IMR-90 (cell line): ENCODE results near the gene BASP1. TPM values are rescaled to one million over a fixed set of nuclear protein-coding genes. Genes with fewer than 3 reads are reported as not detected.

ENCODE experiments used
- ATAC-seq: fragments of 200-7000 bp; cut with Tn5 transposase; 2 replicates; pipeline ENCODE4 v1.9.1; 2020; ENCODE audit warnings: low read depth, mild to moderate bottlenecking, moderate library complexity
- BruUV-seq: library from RNA; stranded (reverse); fragments of 400-500 nt; replicated peaks from 2 replicates; lab custom pipeline; 2021; lab: Mats Ljungman, UMichigan
- CTCF ChIA-PET: fragments of 300-600 bp; formaldehyde crosslinking; extraction: SDS; loops from one replicate; lab custom pipeline; 2021; ENCODE audit warnings: antibody characterized with exemption; lab: Yijun Ruan, JAX
- POLR2A ChIA-PET: fragments of 300-600 bp; sonication (Branson Sonifier 250); formaldehyde crosslinking; loops from one replicate; lab custom pipeline; 2022; ENCODE audit warnings: antibody characterized with exemption; ENCODE audit not compliant: unreplicated experiment; lab: Charles Lee
- DNase-seq: peaks from one replicate; pipeline ENCODE4 v3.0.0; 2013
- H2AFZ ChIP-seq: replicated peaks from 2 replicates; pipeline ENCODE3; 2013; ENCODE audit warnings: low read length, mild to moderate bottlenecking; ENCODE audit not compliant: poor library complexity
- H2AK5ac ChIP-seq: 2 replicates; pipeline ENCODE4 v1.6.1; 2013; ENCODE audit warnings: low read depth, low read length, inconsistent platforms
- H2AK9ac ChIP-seq: replicated peaks from 2 replicates; pipeline ENCODE3; 2013; ENCODE audit warnings: mild to moderate bottlenecking, low read depth, low read length, moderate library complexity; ENCODE audit not compliant: poor library complexity
- H2BK120ac ChIP-seq: 2 replicates; pipeline ENCODE4 v1.6.1; 2013; ENCODE audit warnings: low read depth, low read length, inconsistent platforms
- H2BK15ac ChIP-seq: 3 replicates; pipeline ENCODE4 v1.6.1; 2013; ENCODE audit warnings: low read depth, low read length, inconsistent platforms
- H2BK20ac ChIP-seq: 2 replicates; pipeline ENCODE4 v1.6.1; 2013; ENCODE audit warnings: low read depth, mild to moderate bottlenecking, inconsistent platforms, low read length, moderate library complexity
- H2BK5ac ChIP-seq: 2 replicates; pipeline ENCODE4 v1.6.1; 2013; ENCODE audit warnings: mild to moderate bottlenecking, low read depth, low read length, inconsistent platforms; ENCODE audit not compliant: poor library complexity, severe bottlenecking
- H3K14ac ChIP-seq: replicated peaks from 2 replicates; pipeline ENCODE4 v1.6.1; 2013; ENCODE audit warnings: low read depth, low read length, inconsistent platforms
- H3K18ac ChIP-seq: 2 replicates; pipeline ENCODE4 v1.6.1; 2013; ENCODE audit warnings: low read depth, low read length, control low read depth
- H3K23ac ChIP-seq: 2 replicates; pipeline ENCODE4 v1.6.1; 2013; ENCODE audit warnings: low read depth, low read length, inconsistent platforms
- H3K27ac ChIP-seq: 2 replicates; pipeline ENCODE4 v1.5.1; 2013; ENCODE audit warnings: mild to moderate bottlenecking, control low read depth, low read length; ENCODE audit not compliant: insufficient read depth
- H3K27me3 ChIP-seq: 2 replicates; pipeline ENCODE4 v1.6.1; 2013; ENCODE audit warnings: low read length; ENCODE audit not compliant: control insufficient read depth, insufficient read depth
- H3K36me3 ChIP-seq: 2 replicates; pipeline ENCODE4 v1.6.1; 2013; ENCODE audit warnings: low read length, mixed read lengths; ENCODE audit not compliant: control insufficient read depth, insufficient read depth
- H3K4ac ChIP-seq: 2 replicates; pipeline ENCODE4 v1.6.1; 2013; ENCODE audit warnings: low read depth, low read length, inconsistent platforms
- H3K4me1 ChIP-seq: 2 replicates; pipeline ENCODE4 v1.6.1; 2013; ENCODE audit warnings: low read length, mixed read lengths; ENCODE audit not compliant: control insufficient read depth, insufficient read depth
- H3K4me2 ChIP-seq: 2 replicates; pipeline ENCODE4 v1.6.1; 2013; ENCODE audit warnings: low read depth, mild to moderate bottlenecking, control low read depth, low read length, moderate library complexity
- H3K4me3 ChIP-seq: 2 replicates; pipeline ENCODE4 v1.5.1; 2013; ENCODE audit warnings: low read depth, mild to moderate bottlenecking, control low read depth, low read length, moderate library complexity; ENCODE audit not compliant: insufficient read depth
- H3K56ac ChIP-seq: 2 replicates; pipeline ENCODE4 v1.6.1; 2013; ENCODE audit warnings: low read length, inconsistent platforms; ENCODE audit not compliant: insufficient read depth; ENCODE audit errors: extremely low read depth
- H3K79me1 ChIP-seq, 2 experiments: 2 replicates each; pipeline ENCODE4 v1.6.1; 2013; ENCODE audit warnings: low read length in 2 of 2, inconsistent platforms in 1 of 2, low read depth in 1 of 2
- H3K9ac ChIP-seq: 2 replicates; pipeline ENCODE4 v1.6.1; 2013; ENCODE audit warnings: low read depth, low read length, control low read depth
- H3K9me1 ChIP-seq: 2 replicates; pipeline ENCODE4 v1.6.1; 2013; ENCODE audit warnings: low read length, inconsistent platforms; ENCODE audit not compliant: insufficient read depth
- H3K9me3 ChIP-seq: 2 replicates; pipeline ENCODE4 v1.6.1; 2013; ENCODE audit warnings: low read length; ENCODE audit not compliant: control insufficient read depth, insufficient read depth
- H4K20me1 ChIP-seq: 2 replicates; pipeline ENCODE4 v1.6.1; 2013; ENCODE audit warnings: low read length, inconsistent platforms; ENCODE audit not compliant: insufficient read depth
- H4K5ac ChIP-seq: 2 replicates; pipeline ENCODE4 v1.6.1; 2013; ENCODE audit warnings: mild to moderate bottlenecking, low read depth, low read length, control low read depth
- H4K8ac ChIP-seq, 2 experiments: 2 replicates each; pipeline ENCODE4 v1.6.1; 2013; ENCODE audit warnings: low read depth in 2 of 2, low read length in 2 of 2, control low read depth in 1 of 2, inconsistent platforms in 1 of 2
- H4K91ac ChIP-seq: 2 replicates; pipeline ENCODE4 v1.6.1; 2013; ENCODE audit warnings: low read depth, low read length, inconsistent platforms; ENCODE audit not compliant: insufficient read depth
- BHLHE40 ChIP-seq: fragments of 150-350 bp; IDR thresholded peaks from 2 replicates; pipeline ENCODE4 v1.6.1; 2016; ENCODE audit warnings: mild to moderate bottlenecking, low read depth, low read length
- CEBPB ChIP-seq: IDR thresholded peaks from 2 replicates; pipeline ENCODE4 v1.6.1; 2012; ENCODE audit warnings: low read depth, low read length, improper control_type of control experiment
- CHD1 ChIP-seq: IDR thresholded peaks from 2 replicates; pipeline ENCODE4 v1.6.1; 2012; ENCODE audit warnings: low read depth, low read length, improper control_type of control experiment
- FOS ChIP-seq: fragments of 150-350 bp; IDR thresholded peaks from 2 replicates; pipeline ENCODE4 v1.6.1; 2016; ENCODE audit warnings: low read depth, low read length
- MAFK ChIP-seq: IDR thresholded peaks from 2 replicates; pipeline ENCODE4 v1.6.1; 2012; ENCODE audit warnings: low read depth, low read length, improper control_type of control experiment
- MAZ ChIP-seq: IDR thresholded peaks from 2 replicates; pipeline ENCODE4 v1.6.1; 2012; ENCODE audit warnings: low read depth, mild to moderate bottlenecking, low read length, improper control_type of control experiment, moderate library complexity, borderline replicate concordance
- MXI1 ChIP-seq: IDR thresholded peaks from 2 replicates; pipeline ENCODE4 v1.6.1; 2012; ENCODE audit warnings: low read depth, mild to moderate bottlenecking, low read length, moderate library complexity, borderline replicate concordance
- NFE2L2 ChIP-seq: fragments of 150-350 bp; IDR thresholded peaks from 2 replicates; pipeline ENCODE4 v1.6.1; 2016; ENCODE audit warnings: low read depth, mild to moderate bottlenecking, low read length
- POLR2A ChIP-seq: IDR thresholded peaks from 2 replicates; pipeline ENCODE4 v1.6.1; 2012; ENCODE audit warnings: mild to moderate bottlenecking, low read depth, low read length
- RAD21 ChIP-seq: IDR thresholded peaks from 2 replicates; pipeline ENCODE4 v1.6.1; 2012; ENCODE audit warnings: low read length, improper control_type of control experiment
- RCOR1 ChIP-seq: IDR thresholded peaks from 2 replicates; pipeline ENCODE4 v1.6.1; 2012; ENCODE audit warnings: mild to moderate bottlenecking, low read length, improper control_type of control experiment; ENCODE audit not compliant: insufficient replicate concordance
- RFX5 ChIP-seq: IDR thresholded peaks from 2 replicates; pipeline ENCODE4 v1.8.0; 2012; ENCODE audit warnings: low read depth, mild to moderate bottlenecking, low read length, moderate library complexity
- WGBS, 2 experiments: methylation state at CpG; one replicate each; pipeline versions ENCODE4 v1.1.5 to v1.1.7; 2013; ENCODE audit warnings: missing lambda C conversion rate in 2 of 2; ENCODE audit not compliant: insufficient read length in 1 of 2; ENCODE audit errors: extremely low coverage in 2 of 2; 5-methylcytosine and 5-hydroxymethylcytosine counted together
- dilution Hi-C: fragments of 300-500 bp; cut with HindIII; formaldehyde crosslinking; loops from one replicate; pipeline ENCODE4 v1.14.3; 2018; ENCODE audit warnings: low sequenced_read_pairs; ENCODE audit not compliant: unreplicated experiment
- in situ Hi-C: fragments of 300-500 bp; cut with MboI; formaldehyde crosslinking; loops from 3 replicates; pipeline ENCODE4 v1.14.3; 2019; ENCODE audit warnings: low sequenced_read_pairs, inconsistent platforms, mixed read lengths
- intact Hi-C: fragments of 100-400 bp; cut with micrococcal nuclease; formaldehyde crosslinking; loops from 2 replicates; pipeline ENCODE4 v1.10.0; 2022
- polyA plus RNA-seq, 3 experiments: library from polyadenylated mRNA; depleted of rRNA; stranded (reverse); fragments of >200 nt; gene quantifications; 2 replicates each; pipeline ENCODE4 v1.2.3, GENCODE V29; 2012; ENCODE audit warnings: low replicate concordance in 1 of 3
- total RNA-seq: library from RNA; depleted of rRNA; stranded (reverse); fragments of >200 nt; gene quantifications from 2 replicates; pipeline ENCODE4 v1.2.3, GENCODE V29; 2012
- TF ChIP-seq, protein P1 (sequence below): fragments of 150-350 bp; IDR thresholded peaks from 2 replicates; pipeline ENCODE4 v1.6.1; 2016; ENCODE audit warnings: low read depth, mild to moderate bottlenecking, low read length, moderate library complexity, borderline replicate concordance
- TF ChIP-seq, protein P2 (sequence below): fragments of 150-350 bp; IDR thresholded peaks from 2 replicates; pipeline ENCODE4 v1.6.1; 2017; ENCODE audit warnings: mild to moderate bottlenecking, antibody characterized with exemption, low read length, low read depth
- TF ChIP-seq, protein P3 (sequence below): conservative IDR thresholded peaks from 2 replicates; pipeline ENCODE4 v1.5.1; 2012; ENCODE audit warnings: mild to moderate bottlenecking, low read depth, low read length, improper control_type of control experiment

BASP1 gene
- total and polyA plus RNA-seq, 2 of the 4 experiments (the other 2 are of a cell fraction) = 39.6 to 103 TPM

DNA sequence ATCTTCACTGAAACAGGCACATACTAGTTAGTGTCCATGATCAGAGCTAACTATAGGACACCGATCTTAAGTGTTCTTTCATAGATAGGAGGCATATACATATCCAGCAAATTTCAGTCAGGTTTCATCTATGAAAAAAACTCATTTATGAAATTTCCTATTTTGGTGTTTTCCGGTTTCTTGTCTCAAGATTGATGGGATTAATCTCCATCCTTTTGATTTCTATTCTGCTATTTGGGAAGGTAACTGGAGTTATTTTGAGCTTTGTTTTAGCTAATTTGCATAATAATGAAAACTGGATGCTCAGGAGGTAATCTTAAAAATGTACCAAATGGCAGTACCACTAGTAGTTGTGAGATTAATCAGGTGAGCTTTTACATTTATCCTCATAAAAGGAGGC is 62.1 kb downstream of the BASP1 start:
- Histone ChIP-seq H2BK120ac (no peak overlapping the region), H3K4me1 (no peaks in the 10 kb centered on the region), H3K56ac (no peak overlapping the region), H3K9ac (no peak overlapping the region), H2AK5ac (no peak overlapping the region), H3K14ac (no peak overlapping the region), H2BK15ac (no peak overlapping the region), H3K9me1 (no peaks in the 10 kb centered on the region), H2AFZ (no peak overlapping the region), H3K79me1 (peaks cover 10 to 25% of the 10 kb centered on the region in 2 experiments), H4K8ac (no peak overlapping the region), H3K27ac (no peak overlapping the region), H3K4me3 (no peak overlapping the region), H4K20me1 (peaks cover 12% of the 10 kb centered on the region), H3K18ac (no peak overlapping the region), H4K91ac (no peak overlapping the region), H3K9me3 (no peaks in the 10 kb centered on the region), H2AK9ac (no peak overlapping the region), H2BK20ac (no peak overlapping the region), H3K27me3 (no peaks in the 10 kb centered on the region), H3K36me3 (peaks cover 24% of the 10 kb centered on the region), H2BK5ac (no peak overlapping the region), H3K4me2 (no peak overlapping the region), H3K23ac (no peak overlapping the region), H3K4ac (no peak overlapping the region), H4K5ac (no peak overlapping the region)
- ATAC-seq = no peak
- WGBS, 2 experiments = no CpG with 5 or more reads among the region's 2 CpGs
- no TSS peak for BruUV-seq
- in situ Hi-C loops (no loop called here), dilution Hi-C loops (no loop called here), intact Hi-C loops (no loop called here)
- ChIA-PET CTCF (interaction anchor here (1.2 kb wide), 1 partner anchor 13 kb away, joined by 6 read pairs; no protein-coding TSS in a partner anchor), POLR2A (no interaction called here)
- no peak for TF ChIP-seq BHLHE40
- no peak for TF ChIP-seq CEBPB
- TF ChIP-seq, protein P1, sequence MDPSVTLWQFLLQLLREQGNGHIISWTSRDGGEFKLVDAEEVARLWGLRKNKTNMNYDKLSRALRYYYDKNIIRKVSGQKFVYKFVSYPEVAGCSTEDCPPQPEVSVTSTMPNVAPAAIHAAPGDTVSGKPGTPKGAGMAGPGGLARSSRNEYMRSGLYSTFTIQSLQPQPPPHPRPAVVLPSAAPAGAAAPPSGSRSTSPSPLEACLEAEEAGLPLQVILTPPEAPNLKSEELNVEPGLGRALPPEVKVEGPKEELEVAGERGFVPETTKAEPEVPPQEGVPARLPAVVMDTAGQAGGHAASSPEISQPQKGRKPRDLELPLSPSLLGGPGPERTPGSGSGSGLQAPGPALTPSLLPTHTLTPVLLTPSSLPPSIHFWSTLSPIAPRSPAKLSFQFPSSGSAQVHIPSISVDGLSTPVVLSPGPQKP = no peak
- TF ChIP-seq, protein P2, sequence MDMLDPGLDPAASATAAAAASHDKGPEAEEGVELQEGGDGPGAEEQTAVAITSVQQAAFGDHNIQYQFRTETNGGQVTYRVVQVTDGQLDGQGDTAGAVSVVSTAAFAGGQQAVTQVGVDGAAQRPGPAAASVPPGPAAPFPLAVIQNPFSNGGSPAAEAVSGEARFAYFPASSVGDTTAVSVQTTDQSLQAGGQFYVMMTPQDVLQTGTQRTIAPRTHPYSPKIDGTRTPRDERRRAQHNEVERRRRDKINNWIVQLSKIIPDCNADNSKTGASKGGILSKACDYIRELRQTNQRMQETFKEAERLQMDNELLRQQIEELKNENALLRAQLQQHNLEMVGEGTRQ = no peak
- TF ChIP-seq MAZ = no peak
- no peak for TF ChIP-seq RCOR1
- TF ChIP-seq MAFK = no peak
- TF ChIP-seq RAD21 = no peak
- no peak for TF ChIP-seq RFX5
- TF ChIP-seq POLR2A = no peak
- no peak for TF ChIP-seq NFE2L2
- TF ChIP-seq, protein P3, sequence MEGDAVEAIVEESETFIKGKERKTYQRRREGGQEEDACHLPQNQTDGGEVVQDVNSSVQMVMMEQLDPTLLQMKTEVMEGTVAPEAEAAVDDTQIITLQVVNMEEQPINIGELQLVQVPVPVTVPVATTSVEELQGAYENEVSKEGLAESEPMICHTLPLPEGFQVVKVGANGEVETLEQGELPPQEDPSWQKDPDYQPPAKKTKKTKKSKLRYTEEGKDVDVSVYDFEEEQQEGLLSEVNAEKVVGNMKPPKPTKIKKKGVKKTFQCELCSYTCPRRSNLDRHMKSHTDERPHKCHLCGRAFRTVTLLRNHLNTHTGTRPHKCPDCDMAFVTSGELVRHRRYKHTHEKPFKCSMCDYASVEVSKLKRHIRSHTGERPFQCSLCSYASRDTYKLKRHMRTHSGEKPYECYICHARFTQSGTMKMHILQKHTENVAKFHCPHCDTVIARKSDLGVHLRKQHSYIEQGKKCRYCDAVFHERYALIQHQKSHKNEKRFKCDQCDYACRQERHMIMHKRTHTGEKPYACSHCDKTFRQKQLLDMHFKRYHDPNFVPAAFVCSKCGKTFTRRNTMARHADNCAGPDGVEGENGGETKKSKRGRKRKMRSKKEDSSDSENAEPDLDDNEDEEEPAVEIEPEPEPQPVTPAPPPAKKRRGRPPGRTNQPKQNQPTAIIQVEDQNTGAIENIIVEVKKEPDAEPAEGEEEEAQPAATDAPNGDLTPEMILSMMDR = no peak
- no peak for TF ChIP-seq MXI1
- TF ChIP-seq FOS = no peak
- no peak for TF ChIP-seq CHD1
- DNase-seq = no peak
